Chondrocyte (in vitro differentiated cells): Measurements from ENCODE around the gene TMEM190. TPM values are rescaled to one million over a fixed set of nuclear protein-coding genes. Genes with fewer than 3 reads are reported as not detected.

Source experiments
- DNase-seq: peaks from one replicate; pipeline ENCODE4 v3.0.0; 2021; ENCODE audit warnings: mixed read lengths, low spot score
- H3K27ac Mint-ChIP-seq: one replicate; pipeline ENCODE4 v1.8.0; 2021; ENCODE audit warnings: mild to moderate bottlenecking, moderate library complexity, mixed read lengths; ENCODE audit not compliant: unreplicated experiment
- H3K27me3 Mint-ChIP-seq: 2 replicates; pipeline ENCODE4 v1.8.0; 2021; ENCODE audit warnings: low read depth, mixed read lengths
- H3K36me3 Mint-ChIP-seq: 2 replicates; pipeline ENCODE4 v1.8.0; 2021; ENCODE audit warnings: low read depth, mixed read lengths
- H3K4me1 Mint-ChIP-seq: 2 replicates; pipeline ENCODE4 v1.8.0; 2021; ENCODE audit warnings: low read depth, mild to moderate bottlenecking, mixed read lengths
- H3K4me3 Mint-ChIP-seq: one replicate; pipeline ENCODE4 v1.8.0; 2021; ENCODE audit warnings: mild to moderate bottlenecking, moderate library complexity, mixed read lengths; ENCODE audit not compliant: unreplicated experiment
- H3K9me3 Mint-ChIP-seq: 2 replicates; pipeline ENCODE4 v1.8.0; 2021; ENCODE audit warnings: low read depth, mixed read lengths
- CTCF ChIP-seq: fragments of 200-600 bp; sonication (generic); IDR thresholded peaks from 2 replicates; pipeline ENCODE4 v1.5.0; 2021; ENCODE audit warnings: antibody characterized with exemption, mild to moderate bottlenecking, moderate library complexity
- total RNA-seq: library from RNA; stranded (reverse); gene quantifications from 3 replicates; pipeline ENCODE4 v1.2.1, GENCODE V29; 2021

TMEM190 gene
- total RNA-seq, 1 donor from 2014 or later, result 0.52 TPM

- peak within 1 kb of the TSS; percentile 45 for H3K27ac Mint-ChIP-seq
- no peaks in the 10 kb centered on the region for H3K9me3 Mint-ChIP-seq
- TF ChIP-seq CTCF, result no peak
- H3K4me1 Mint-ChIP-seq, result peaks cover 22% of the 10 kb centered on the region
- H3K4me3 Mint-ChIP-seq, result peak within 1 kb of the TSS; percentile 74
- no peaks in the 10 kb centered on the region for H3K36me3 Mint-ChIP-seq
- DNase-seq, result no peak
- H3K27me3 Mint-ChIP-seq, result no peaks in the 10 kb centered on the region
Measured at GRCh38 chr19:55370305-55370988, 6.2 kb upstream of the TMEM190 start, which contains the start of gene IL11. IL11 (minus strand) TSS chr19:55370463; CDS start chr19:55370310, 153 bp downstream.

DNA sequence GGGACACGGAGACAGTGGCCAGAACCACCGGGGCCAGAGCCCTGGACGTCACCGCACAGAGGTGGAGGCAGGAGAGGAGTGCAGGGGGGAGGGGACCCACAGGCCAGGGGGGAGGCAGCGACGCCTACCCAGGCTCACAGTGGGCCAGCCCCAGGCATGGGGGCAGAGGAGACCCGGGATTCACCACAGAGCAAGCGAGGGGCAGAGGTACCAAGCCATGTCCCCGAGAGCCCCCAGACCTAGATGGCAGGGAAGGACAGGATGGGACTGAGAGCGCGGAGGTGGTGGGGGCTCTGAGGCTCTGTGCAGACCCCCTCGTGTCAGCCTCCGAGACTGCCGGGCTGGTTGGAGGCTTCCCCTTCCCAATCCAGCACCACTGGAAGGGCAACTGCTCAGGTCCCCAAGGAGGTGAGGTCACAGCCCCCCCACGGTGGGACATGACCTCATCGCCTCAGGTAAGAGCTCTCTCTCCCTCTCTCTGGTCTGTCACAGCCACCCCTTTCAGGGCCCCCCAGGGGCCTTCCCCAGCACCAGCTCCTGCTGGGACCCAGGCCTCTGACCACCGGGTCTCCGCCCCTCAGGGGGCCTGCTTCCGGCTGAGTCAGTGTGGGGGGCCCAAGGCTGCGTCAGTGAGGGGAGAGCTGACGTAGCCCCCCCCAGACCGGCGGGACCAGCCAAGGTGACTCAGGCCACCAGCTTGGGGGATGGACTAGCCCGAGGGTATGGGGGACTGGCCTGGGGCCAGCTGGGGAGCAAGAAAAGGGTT, 4.1 kb upstream of the TMEM190 start:
- no peaks in the 10 kb centered on the region for H3K9me3 Mint-ChIP-seq
- no peak overlapping the region for H3K4me3 Mint-ChIP-seq
- no peaks in the 10 kb centered on the region for H3K36me3 Mint-ChIP-seq
- no peak for TF ChIP-seq CTCF
- H3K27me3 Mint-ChIP-seq, result no peaks in the 10 kb centered on the region
- DNase-seq, result no peak
- H3K4me1 Mint-ChIP-seq, result peaks cover 22% of the 10 kb centered on the region
- peak overlapping the region; percentile 9 for H3K27ac Mint-ChIP-seq

DNA sequence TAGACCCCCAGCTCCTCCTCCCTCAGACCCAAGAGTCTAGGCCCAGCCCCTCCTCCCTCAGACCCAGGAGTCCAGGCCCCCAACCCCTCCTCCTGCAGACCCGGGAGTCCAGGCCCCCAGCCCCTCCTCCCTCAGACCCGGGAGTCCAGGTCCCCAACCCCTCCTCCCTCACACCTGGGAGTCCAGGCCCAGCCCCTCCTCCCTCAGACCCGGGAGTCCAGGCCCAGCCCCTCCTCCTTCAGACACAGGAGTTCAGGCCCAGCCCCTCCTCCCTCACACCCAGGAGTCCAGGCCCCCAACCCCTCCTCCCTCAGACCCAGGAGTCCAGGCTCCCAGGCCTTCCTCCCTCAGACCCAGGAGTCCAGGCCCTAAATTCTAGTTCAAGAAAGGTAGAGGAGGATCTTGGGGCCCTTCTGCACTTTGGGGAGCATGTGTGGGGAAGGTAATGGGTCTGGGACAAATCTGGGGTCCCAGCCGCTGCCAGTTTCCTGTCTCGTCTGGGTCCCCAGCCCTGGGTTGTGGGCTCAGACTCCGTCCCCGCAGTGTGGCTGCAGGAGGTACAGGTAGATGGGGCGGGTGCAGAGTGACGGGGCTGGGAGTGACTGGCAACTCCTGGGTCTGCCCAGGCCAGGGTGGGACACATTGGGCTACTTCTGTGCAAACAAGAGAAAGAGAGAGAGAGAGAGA, 3.2 kb upstream of the TMEM190 start:
- H3K4me3 Mint-ChIP-seq, result no peak overlapping the region
- H3K36me3 Mint-ChIP-seq, result no peaks in the 10 kb centered on the region

DNA sequence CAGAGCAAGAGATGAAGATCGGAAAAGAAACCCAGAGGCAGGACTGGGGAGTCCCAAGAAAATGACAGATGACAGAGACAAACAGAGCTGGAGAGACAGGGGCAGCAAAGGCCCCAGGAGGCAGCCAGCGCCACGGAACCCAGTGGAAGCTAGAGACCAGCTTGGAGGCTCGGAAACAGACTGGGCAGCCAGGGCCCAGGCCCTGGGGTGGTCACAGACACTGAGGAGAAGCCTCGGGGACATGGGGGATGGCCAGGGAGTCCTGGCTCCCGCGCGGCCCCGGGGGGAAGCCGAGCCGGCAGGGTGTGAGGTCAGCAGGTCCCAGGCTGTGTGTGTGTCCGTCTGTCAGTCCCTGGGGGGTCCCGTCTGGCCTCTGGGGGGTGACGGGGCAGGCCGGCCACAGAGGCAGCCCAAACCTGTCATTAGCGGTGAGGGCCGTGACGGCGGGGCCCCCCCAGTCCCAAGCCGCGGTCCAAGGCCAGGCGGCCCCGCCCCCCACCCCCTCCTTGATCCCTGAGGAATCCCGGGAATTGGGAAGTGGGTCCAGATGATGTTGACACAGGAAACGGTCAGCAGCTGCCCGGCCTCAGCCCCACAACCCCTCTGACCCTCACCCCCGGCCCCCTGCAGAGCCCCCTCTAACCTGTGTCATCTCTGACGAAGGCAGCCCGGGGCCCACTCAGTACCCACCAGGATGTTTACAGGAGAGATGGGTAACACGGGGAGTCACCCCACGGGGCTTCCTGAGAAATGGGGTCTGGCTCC, 2.5 kb upstream of the TMEM190 start:
- Mint-ChIP-seq H3K4me1 (peaks cover 22% of the 10 kb centered on the region), H3K27ac (peak overlapping the region; percentile 24), H3K27me3 (no peaks in the 10 kb centered on the region), H3K36me3 (no peaks in the 10 kb centered on the region), H3K4me3 (no peak overlapping the region), H3K9me3 (no peaks in the 10 kb centered on the region)
- TF ChIP-seq CTCF, result no peak
- no peak for DNase-seq

More for the DNA sequence above, 3.2 kb upstream of the TMEM190 start:
- Mint-ChIP-seq H3K9me3 (no peaks in the 10 kb centered on the region), H3K4me1 (peaks cover 22% of the 10 kb centered on the region), H3K27ac (peak overlapping the region; percentile 24), H3K27me3 (no peaks in the 10 kb centered on the region)
- TF ChIP-seq CTCF, result no peak
- no peak for DNase-seq
